NCI-H146 treated with DMSO at 0.1 percent for 48 hours (cell line): ENCODE data around the gene DAPP1.

Experiments used
- DNase-seq: peaks from one replicate; lab custom pipeline; 2025; ENCODE audit not compliant: unreplicated experiment; lab: John Stamatoyannopoulos, UW

Gene DAPP1

GRCh38 chr4:99893839-99894160 is 77.2 kb downstream of the DAPP1 start:
- no peak for DNase-seq

- peak; percentile 29 for DNase-seq
These were observed 77.8 kb downstream of the DAPP1 start, which contains the start of gene LAMTOR3 for GRCh38 chr4:99894161-99894997. Gene LAMTOR3 (minus strand): TSS chr4:99894427. CDS start chr4:99893963, 464 bp downstream.

GRCh38 chr4:99894998-99895397 is 78.4 kb downstream of the DAPP1 start:
- no peak for DNase-seq

- no peak for DNase-seq
These were observed 98.8 kb downstream of the DAPP1 start for GRCh38 chr4:99915449-99915848.

GRCh38 chr4:99917575-99917974 is 100.9 kb downstream of the DAPP1 start:
- DNase-seq = no peak

GRCh38 chr4:99918656-99919055 is 102.0 kb downstream of the DAPP1 start:
- DNase-seq = no peak
